SJSA1 (cell line): ENCODE data around the gene FEV. TPM values are rescaled to one million over a fixed set of nuclear protein-coding genes. Genes with fewer than 3 reads are reported as not detected.

Experiments used
- DNase-seq, 2 experiments: peaks; one replicate each; pipeline ENCODE4 v3.0.0-alpha.2; 2015 to 2020; ENCODE audit warnings: low spot score in 2 of 2, low read depth in 1 of 2
- H3K27ac ChIP-seq: fragments of 250-450 bp; sonication (Bioruptor Pico); 2 replicates; pipeline ENCODE4 v1.5.1; 2020; ENCODE audit warnings: mild to moderate bottlenecking, moderate library complexity
- H3K27me3 ChIP-seq: fragments of 250-450 bp; sonication (Bioruptor Pico); replicated peaks from 2 replicates; pipeline ENCODE4 v1.5.1; 2020; ENCODE audit warnings: mild to moderate bottlenecking, moderate library complexity
- H3K36me3 ChIP-seq: fragments of 250-450 bp; sonication (Bioruptor Pico); 2 replicates; pipeline ENCODE4 v1.5.1; 2020; ENCODE audit warnings: mild to moderate bottlenecking
- H3K4me1 ChIP-seq: fragments of 250-450 bp; sonication (Bioruptor Pico); replicated peaks from 2 replicates; pipeline ENCODE4 v1.6.1; 2021; ENCODE audit warnings: mild to moderate bottlenecking
- H3K4me3 ChIP-seq: fragments of 250-450 bp; sonication (Bioruptor Pico); 2 replicates; pipeline ENCODE4 v1.5.1; 2020; ENCODE audit warnings: mild to moderate bottlenecking
- H3K9me3 ChIP-seq: fragments of 250-450 bp; sonication (Bioruptor Pico); replicated peaks from 2 replicates; pipeline ENCODE4 v1.5.1; 2020; ENCODE audit warnings: mild to moderate bottlenecking
- total RNA-seq: library from RNA; depleted of rRNA; stranded (reverse); fragments of >200 nt; shearing (Covaris generic); gene quantifications from 2 replicates; pipeline ENCODE4 v1.2.3, GENCODE V29; 2014

FEV gene
- total RNA-seq, 1 experiment from 2014 or later = not detected

- H3K4me3 ChIP-seq = no peak overlapping the region
- no peak overlapping the region for H3K27ac ChIP-seq
- peaks cover 74% of the 10 kb centered on the region for H3K27me3 ChIP-seq
- no peaks in the 10 kb centered on the region for H3K36me3 ChIP-seq
- H3K4me1 ChIP-seq = peaks cover 10% of the 10 kb centered on the region
- no peaks in the 10 kb centered on the region for H3K9me3 ChIP-seq
- no peak for DNase-seq
Measured at GRCh38 chr2:218961651-218962570, 23.1 kb downstream of the FEV start.

GRCh38 chr2:218961229-218961628 lies 23.8 kb downstream of the FEV start:
- Histone ChIP-seq H3K27ac (no peak overlapping the region), H3K27me3 (peaks cover 78% of the 10 kb centered on the region), H3K36me3 (no peaks in the 10 kb centered on the region), H3K9me3 (no peaks in the 10 kb centered on the region), H3K4me3 (no peak overlapping the region), H3K4me1 (peaks cover 10% of the 10 kb centered on the region)
- no peak for DNase-seq

- H3K9me3 ChIP-seq = no peaks in the 10 kb centered on the region
- peaks cover 10% of the 10 kb centered on the region for H3K4me1 ChIP-seq
- H3K27me3 ChIP-seq = peaks cover 74% of the 10 kb centered on the region
- no peaks in the 10 kb centered on the region for H3K36me3 ChIP-seq
- H3K27ac ChIP-seq = no peak overlapping the region
- no peak overlapping the region for H3K4me3 ChIP-seq
- no peak for DNase-seq
Measured at GRCh38 chr2:218960309-218961165, 24.4 kb downstream of the FEV start.

GRCh38 chr2:218959761-218960308 lies 25.1 kb downstream of the FEV start:
- peaks cover 73% of the 10 kb centered on the region for H3K27me3 ChIP-seq
- no peak overlapping the region for H3K27ac ChIP-seq
- no peak for DNase-seq

GRCh38 chr2:218959141-218959731 lies 25.7 kb downstream of the FEV start, which contains the start of gene CDK5R2:
Gene CDK5R2 (plus strand): TSS chr2:218959666. CDS start chr2:218959821, 155 bp downstream.
- Histone ChIP-seq H3K27me3 (peaks cover 73% of the 10 kb centered on the region), H3K4me1 (peaks cover 10% of the 10 kb centered on the region), H3K9me3 (no peaks in the 10 kb centered on the region), H3K27ac (no peak within 1 kb of the TSS), H3K36me3 (no peaks in the 10 kb centered on the region), H3K4me3 (peak within 1 kb of the TSS; percentile 26)
- peak; percentile 52 to 80 for DNase-seq

More at GRCh38 chr2:218959761-218960308, 25.1 kb downstream of the FEV start:
- H3K9me3 ChIP-seq = no peaks in the 10 kb centered on the region
- H3K4me1 ChIP-seq = peaks cover 10% of the 10 kb centered on the region
- H3K4me3 ChIP-seq = peak overlapping the region; percentile 26
- H3K36me3 ChIP-seq = no peaks in the 10 kb centered on the region

GRCh38 chr2:218958276-218958675 lies 26.7 kb downstream of the FEV start:
- Histone ChIP-seq H3K27ac (no peak overlapping the region), H3K27me3 (peaks cover 65% of the 10 kb centered on the region), H3K4me1 (peaks cover 10% of the 10 kb centered on the region), H3K36me3 (no peaks in the 10 kb centered on the region), H3K9me3 (no peaks in the 10 kb centered on the region), H3K4me3 (no peak overlapping the region)
- DNase-seq = no peak

- no peak overlapping the region for H3K4me3 ChIP-seq
- peaks cover 59% of the 10 kb centered on the region for H3K27me3 ChIP-seq
- peaks cover 10% of the 10 kb centered on the region for H3K4me1 ChIP-seq
- no peaks in the 10 kb centered on the region for H3K36me3 ChIP-seq
- no peaks in the 10 kb centered on the region for H3K9me3 ChIP-seq
- no peak for DNase-seq
- H3K27ac ChIP-seq = no peak overlapping the region
Measured at GRCh38 chr2:218957671-218958070, 27.3 kb downstream of the FEV start.

GRCh38 chr2:218956039-218956438 lies 28.9 kb downstream of the FEV start:
- DNase-seq = no peak

GRCh38 chr2:218954541-218955300 lies 30.3 kb downstream of the FEV start:
- H3K9me3 ChIP-seq = no peaks in the 10 kb centered on the region
- no peaks in the 10 kb centered on the region for H3K36me3 ChIP-seq
- no peak overlapping the region for H3K27ac ChIP-seq
- no peak overlapping the region for H3K4me3 ChIP-seq
- peaks cover 7% of the 10 kb centered on the region for H3K4me1 ChIP-seq
- H3K27me3 ChIP-seq = peaks cover 33% of the 10 kb centered on the region
- no peak for DNase-seq

More at GRCh38 chr2:218956039-218956438, 28.9 kb downstream of the FEV start:
- Histone ChIP-seq H3K27me3 (peaks cover 46% of the 10 kb centered on the region), H3K36me3 (no peaks in the 10 kb centered on the region), H3K9me3 (no peaks in the 10 kb centered on the region), H3K4me3 (no peak overlapping the region), H3K27ac (no peak overlapping the region), H3K4me1 (peaks cover 10% of the 10 kb centered on the region)

GRCh38 chr2:218953366-218953954 lies 31.5 kb downstream of the FEV start:
- H3K9me3 ChIP-seq = no peaks in the 10 kb centered on the region
- H3K4me3 ChIP-seq = no peak overlapping the region
- H3K36me3 ChIP-seq = no peaks in the 10 kb centered on the region
- no peaks in the 10 kb centered on the region for H3K4me1 ChIP-seq
- H3K27me3 ChIP-seq = peaks cover 23% of the 10 kb centered on the region
- DNase-seq = no peak
- no peak overlapping the region for H3K27ac ChIP-seq

GRCh38 chr2:218952160-218952559 lies 32.8 kb downstream of the FEV start:
- DNase-seq = no peak
- H3K27ac ChIP-seq = no peak overlapping the region
- H3K36me3 ChIP-seq = no peaks in the 10 kb centered on the region
- H3K9me3 ChIP-seq = no peaks in the 10 kb centered on the region
- H3K27me3 ChIP-seq = peaks cover 15% of the 10 kb centered on the region
- H3K4me1 ChIP-seq = no peaks in the 10 kb centered on the region
- H3K4me3 ChIP-seq = no peak overlapping the region

- Histone ChIP-seq H3K9me3 (no peaks in the 10 kb centered on the region), H3K4me3 (no peak overlapping the region), H3K27ac (no peak overlapping the region), H3K27me3 (peaks cover 23% of the 10 kb centered on the region), H3K4me1 (no peaks in the 10 kb centered on the region), H3K36me3 (no peaks in the 10 kb centered on the region)
- DNase-seq = no peak
Measured at GRCh38 chr2:218946621-218947020, 38.4 kb downstream of the FEV start.
